Measurements from ENCODE around the gene POLR2H. TPM values are rescaled to one million over a fixed set of nuclear protein-coding genes. Genes with fewer than 3 reads are reported as not detected.

The POLR2H gene
- total RNA-seq, 1 experiment from 2014 or later, result 156 TPM

GRCh38 chr3:184328516-184328915 lies 33.0 kb upstream of the POLR2H start:
- ChIA-PET POLR2A (no interaction called here), CTCF (no interaction called here)
- intact Hi-C loops (cut with micrococcal nuclease; ENCODE audit: unreplicated experiment), result no loop called here
- Histone ChIP-seq H3K27me3 (ENCODE audit: control insufficient read depth, insufficient read depth, low read length) (no peaks in the 10 kb centered on the region), H3K4me1 (ENCODE audit: control insufficient read depth, insufficient read depth, low read length) (peaks cover 26% of the 10 kb centered on the region), H3K9me3 (ENCODE audit: control insufficient read depth, insufficient read depth, low read depth, low read length) (no peaks in the 10 kb centered on the region), H3K36me3 (ENCODE audit: control insufficient read depth, insufficient read depth, low read length) (peaks cover 61% of the 10 kb centered on the region), H3K4me3 (ENCODE audit: low read depth in 2 of 2, low read length in 2 of 2) (no peak overlapping the region), H3K27ac (ENCODE audit: low read length) (no peak overlapping the region)
- BruUV-seq (replicated peaks), result no TSS peak
- no peak for ATAC-seq
- no peak for DNase-seq (ENCODE audit: low read depth, low spot score)
- in situ Hi-C loops (cut with HindIII; ENCODE audit: low pct_unique_long_range_greater_than_20kb, low sequenced_read_pairs), result no loop called here
- TF ChIP-seq TCF7L2 (IDR thresholded peaks at IDR 0.05; ENCODE audit: low read depth, low read length), result no peak
- no peak for TF ChIP-seq CTCF (IDR thresholded peaks at IDR 0.05)
- TF ChIP-seq REST (IDR thresholded peaks at IDR 0.05; ENCODE audit: insufficient read depth in 1 of 2, low read depth in 2 of 2, low read length in 1 of 2), result no peak
- no peak for TF ChIP-seq POLR2AphosphoS5 (IDR thresholded peaks at IDR 0.05; ENCODE audit: low read depth, low read length)
- no peak for TF ChIP-seq SIN3A (IDR thresholded peaks at IDR 0.05; ENCODE audit: borderline replicate concordance, insufficient read depth, low read depth, low read length)

GRCh38 chr3:184332370-184333090 lies 29.0 kb upstream of the POLR2H start:
- H3K27me3 ChIP-seq (ENCODE audit: control insufficient read depth, insufficient read depth, low read length), result no peaks in the 10 kb centered on the region
- intact Hi-C loops (cut with micrococcal nuclease; ENCODE audit: unreplicated experiment) (no loop called here), in situ Hi-C loops (cut with HindIII; ENCODE audit: low pct_unique_long_range_greater_than_20kb, low sequenced_read_pairs) (no loop called here)
- H3K4me3 ChIP-seq (ENCODE audit: low read depth in 2 of 2, low read length in 2 of 2), result no peak overlapping the region
- DNase-seq (ENCODE audit: low read depth, low spot score), result peak; percentile 88
- peaks cover 58% of the 10 kb centered on the region for H3K4me1 ChIP-seq (ENCODE audit: control insufficient read depth, insufficient read depth, low read length)
- ChIA-PET CTCF (no interaction called here), POLR2A (no interaction called here)
- H3K27ac ChIP-seq (ENCODE audit: low read length), result peak overlapping the region; percentile 60
- no peaks in the 10 kb centered on the region for H3K9me3 ChIP-seq (ENCODE audit: control insufficient read depth, insufficient read depth, low read depth, low read length)
- peaks cover 25% of the 10 kb centered on the region; the same call in 1 of the 2 replicates for H3K36me3 ChIP-seq (ENCODE audit: control insufficient read depth, insufficient read depth, low read length)
- peak; percentile 5; the same call in 1 of the 2 replicates for ATAC-seq
- TF ChIP-seq TCF7L2 (IDR thresholded peaks at IDR 0.05; ENCODE audit: low read depth, low read length) (no peak), SIN3A (IDR thresholded peaks at IDR 0.05; ENCODE audit: borderline replicate concordance, insufficient read depth, low read depth, low read length) (no peak), CTCF (IDR thresholded peaks at IDR 0.05) (no peak), REST (IDR thresholded peaks at IDR 0.05; ENCODE audit: insufficient read depth in 1 of 2, low read depth in 2 of 2, low read length in 1 of 2) (no peak), POLR2AphosphoS5 (IDR thresholded peaks at IDR 0.05; ENCODE audit: low read depth, low read length) (no peak)
- no TSS peak for BruUV-seq (replicated peaks)

Measured in Panc1 (cell line).